ENCODE results near the gene ZFAND3.

- TF ChIP-seq FOS (IDR thresholded peaks at IDR 0.05; ENCODE audit: low read depth, low read length) (no peak), RFX5 (IDR thresholded peaks at IDR 0.05; ENCODE audit: low read depth, low read length) (no peak), POLR2A (IDR thresholded peaks at IDR 0.05; ENCODE audit: low read depth, low read length) (no peak)
Observed at GRCh38 chr6:37788259-37788658, 31.3 kb upstream of the ZFAND3 start.

Data from IMR-90 (cell line).